RWPE2 (cell line): ENCODE results near the gene OVCA2.

Source experiments
- ATAC-seq: fragments of 200-7000 bp; cut with Tn5 transposase; 3 replicates; pipeline ENCODE4 v1.9.1; 2021; ENCODE audit warnings: low read depth
- DNase-seq: peaks from one replicate; pipeline ENCODE4 v3.0.0-alpha.2; 2020; ENCODE audit warnings: low spot score
- H3K27ac ChIP-seq: fragments of 450-650 bp; 2 replicates; pipeline ENCODE4 v1.5.1; 2017; ENCODE audit warnings: mild to moderate bottlenecking; ENCODE audit not compliant: poor library complexity, severe bottlenecking
- H3K27me3 ChIP-seq: fragments of 250-450 bp; sonication (Bioruptor Pico); 2 replicates; pipeline ENCODE4 v1.5.1; 2021; ENCODE audit warnings: mild to moderate bottlenecking, moderate library complexity; ENCODE audit not compliant: insufficient read depth, poor library complexity, severe bottlenecking
- H3K36me3 ChIP-seq: fragments of 250-450 bp; sonication (Bioruptor Pico); 2 replicates; pipeline ENCODE4 v1.5.1; 2020; ENCODE audit warnings: low read depth, mild to moderate bottlenecking, moderate library complexity
- H3K4me1 ChIP-seq: fragments of 250-450 bp; sonication (Bioruptor Pico); 2 replicates; pipeline ENCODE4 v1.5.1; 2021; ENCODE audit warnings: mild to moderate bottlenecking, moderate library complexity; ENCODE audit not compliant: insufficient read depth, poor library complexity, severe bottlenecking
- H3K4me3 ChIP-seq: fragments of 250-450 bp; sonication (Bioruptor Pico); 2 replicates; pipeline ENCODE4 v1.5.1; 2021; ENCODE audit warnings: mild to moderate bottlenecking, moderate library complexity; ENCODE audit not compliant: severe bottlenecking
- H3K9me3 ChIP-seq: fragments of 250-450 bp; sonication (Bioruptor Pico); 2 replicates; pipeline ENCODE4 v1.5.1; 2021; ENCODE audit warnings: mild to moderate bottlenecking, moderate library complexity; ENCODE audit not compliant: severe bottlenecking
- TF ChIP-seq, protein P1 (sequence below): fragments of 450-650 bp; IDR thresholded peaks from one replicate; pipeline ENCODE4 v1.5.1; 2017; ENCODE audit warnings: mild to moderate bottlenecking, moderate library complexity; ENCODE audit not compliant: poor library complexity, severe bottlenecking

The OVCA2 gene

GRCh38 chr17:2051933-2052559 lies 10.2 kb downstream of the OVCA2 start:
- no peaks in the 10 kb centered on the region for H3K4me1 ChIP-seq
- peaks cover 2% of the 10 kb centered on the region for H3K27me3 ChIP-seq

GRCh38 chr17:2053380-2054261 lies 11.8 kb downstream of the OVCA2 start:
- DNase-seq (no peak), ATAC-seq (peak; percentile 6; the same call in 2 of the 3 replicates)
- peak overlapping the region; percentile 11 for H3K27ac ChIP-seq
- no peaks in the 10 kb centered on the region for H3K9me3 ChIP-seq
- TF ChIP-seq, protein P1, sequence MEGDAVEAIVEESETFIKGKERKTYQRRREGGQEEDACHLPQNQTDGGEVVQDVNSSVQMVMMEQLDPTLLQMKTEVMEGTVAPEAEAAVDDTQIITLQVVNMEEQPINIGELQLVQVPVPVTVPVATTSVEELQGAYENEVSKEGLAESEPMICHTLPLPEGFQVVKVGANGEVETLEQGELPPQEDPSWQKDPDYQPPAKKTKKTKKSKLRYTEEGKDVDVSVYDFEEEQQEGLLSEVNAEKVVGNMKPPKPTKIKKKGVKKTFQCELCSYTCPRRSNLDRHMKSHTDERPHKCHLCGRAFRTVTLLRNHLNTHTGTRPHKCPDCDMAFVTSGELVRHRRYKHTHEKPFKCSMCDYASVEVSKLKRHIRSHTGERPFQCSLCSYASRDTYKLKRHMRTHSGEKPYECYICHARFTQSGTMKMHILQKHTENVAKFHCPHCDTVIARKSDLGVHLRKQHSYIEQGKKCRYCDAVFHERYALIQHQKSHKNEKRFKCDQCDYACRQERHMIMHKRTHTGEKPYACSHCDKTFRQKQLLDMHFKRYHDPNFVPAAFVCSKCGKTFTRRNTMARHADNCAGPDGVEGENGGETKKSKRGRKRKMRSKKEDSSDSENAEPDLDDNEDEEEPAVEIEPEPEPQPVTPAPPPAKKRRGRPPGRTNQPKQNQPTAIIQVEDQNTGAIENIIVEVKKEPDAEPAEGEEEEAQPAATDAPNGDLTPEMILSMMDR, result peak; percentile 78
- H3K27me3 ChIP-seq, result peaks cover 2% of the 10 kb centered on the region
- H3K4me3 ChIP-seq, result peak overlapping the region; percentile 39
- no peaks in the 10 kb centered on the region for H3K36me3 ChIP-seq
- no peaks in the 10 kb centered on the region for H3K4me1 ChIP-seq

More at GRCh38 chr17:2051933-2052559, 10.2 kb downstream of the OVCA2 start:
- H3K27ac ChIP-seq, result no peak overlapping the region
- H3K36me3 ChIP-seq, result no peaks in the 10 kb centered on the region
- TF ChIP-seq, protein P1, result no peak
- no peaks in the 10 kb centered on the region for H3K9me3 ChIP-seq
- ATAC-seq (no peak), DNase-seq (no peak)
- H3K4me3 ChIP-seq, result no peak overlapping the region

GRCh38 chr17:2054262-2054511 lies 12.4 kb downstream of the OVCA2 start:
- H3K36me3 ChIP-seq, result no peaks in the 10 kb centered on the region
- H3K27me3 ChIP-seq, result peaks cover 2% of the 10 kb centered on the region
- H3K9me3 ChIP-seq, result no peaks in the 10 kb centered on the region
- H3K4me1 ChIP-seq, result no peaks in the 10 kb centered on the region
- ATAC-seq (no peak), DNase-seq (no peak)
- TF ChIP-seq, protein P1, result no peak
- peak overlapping the region; percentile 11 for H3K27ac ChIP-seq
- H3K4me3 ChIP-seq, result peak overlapping the region; percentile 39

GRCh38 chr17:2054512-2055291 lies 12.9 kb downstream of the OVCA2 start, which contains the start of gene HIC1:
TSS of gene HIC1 (plus strand) at chr17:2055103. CDS start at chr17:2056691, 1,588 bp downstream.
- H3K4me1 ChIP-seq, result no peaks in the 10 kb centered on the region
- peak; percentile 77 for ATAC-seq
- H3K9me3 ChIP-seq, result no peaks in the 10 kb centered on the region

More at GRCh38 chr17:2054512-2055291, 12.9 kb downstream of the OVCA2 start, which contains the start of gene HIC1:
- TF ChIP-seq, protein P1, result peak; percentile 95
- DNase-seq, result peak; percentile 75
- Histone ChIP-seq H3K36me3 (no peaks in the 10 kb centered on the region), H3K27ac (peak within 1 kb of the TSS; percentile 11), H3K27me3 (peaks cover 2% of the 10 kb centered on the region), H3K4me3 (peak within 1 kb of the TSS; percentile 39)
